ENCODE results near the gene SSR2. TPM values are rescaled to one million over a fixed set of nuclear protein-coding genes. Genes with fewer than 3 reads are reported as not detected.

SSR2 gene
- 231 TPM for total RNA-seq
- long read RNA-seq, transcript SSR2-201 (6 exons, 1,116 nt), result major isoform, 174 of 194 reads
- long read RNA-seq, partial matches to known transcripts, result 14 of 194 reads
- long read RNA-seq, other reads (novel, unspliced or antisense), result 4 of 194 reads

- ATAC-seq (peak; percentile 99), DNase-seq (peak; percentile 88)
- no peak for TF ChIP-seq CTCF (IDR thresholded peaks at IDR 0.05)
- H3K36me3 ChIP-seq, result peaks cover 38% of the 10 kb centered on the region
- peaks cover 18% of the 10 kb centered on the region for H3K4me1 ChIP-seq
- H3K27ac ChIP-seq, result peak within 1 kb of the TSS; percentile 93
- H3K27me3 ChIP-seq, result no peaks in the 10 kb centered on the region
- intact Hi-C loops (cut with DNase I), result no loop called here
- no peaks in the 10 kb centered on the region for H3K9me3 ChIP-seq
- peak within 1 kb of the TSS; percentile 95 for H3K4me3 ChIP-seq
Measured at GRCh38 chr1:156020293-156021092, at the start of gene SSR2. Gene SSR2 (minus strand): TSS chr1:156020951. CDS start chr1:156020167, 784 bp downstream.

DNA sequence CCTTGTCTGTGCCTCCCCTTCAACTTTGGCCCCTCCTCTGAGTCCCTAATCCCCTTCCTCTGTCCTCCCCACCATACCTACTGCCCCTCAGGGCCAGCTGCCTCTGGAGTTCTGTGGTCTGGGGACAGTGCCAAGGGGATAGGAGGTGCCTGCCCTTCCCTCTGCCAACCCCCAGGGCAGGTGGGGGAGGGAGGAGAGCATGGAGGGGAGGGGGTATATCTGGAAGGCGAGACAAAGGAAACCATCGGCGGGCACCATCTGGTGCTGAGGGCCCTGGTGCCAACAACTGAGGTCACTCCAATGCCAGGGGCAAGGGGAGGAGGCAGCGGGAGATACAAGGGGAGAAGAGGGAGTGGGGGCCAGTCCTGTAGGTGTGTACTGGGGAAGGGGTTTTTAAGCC, 49.8 kb upstream of the SSR2 start:
- H3K4me3 ChIP-seq, result no peak overlapping the region
- intact Hi-C loops (cut with DNase I), result no loop called here
- H3K9me3 ChIP-seq, result no peaks in the 10 kb centered on the region
- DNase-seq, result no peak
- no peak for TF ChIP-seq CTCF (IDR thresholded peaks at IDR 0.05)
- H3K27me3 ChIP-seq, result no peaks in the 10 kb centered on the region
- H3K4me1 ChIP-seq, result peaks cover 4% of the 10 kb centered on the region
- no peaks in the 10 kb centered on the region for H3K36me3 ChIP-seq
- no peak for ATAC-seq
- no peak overlapping the region for H3K27ac ChIP-seq

DNA sequence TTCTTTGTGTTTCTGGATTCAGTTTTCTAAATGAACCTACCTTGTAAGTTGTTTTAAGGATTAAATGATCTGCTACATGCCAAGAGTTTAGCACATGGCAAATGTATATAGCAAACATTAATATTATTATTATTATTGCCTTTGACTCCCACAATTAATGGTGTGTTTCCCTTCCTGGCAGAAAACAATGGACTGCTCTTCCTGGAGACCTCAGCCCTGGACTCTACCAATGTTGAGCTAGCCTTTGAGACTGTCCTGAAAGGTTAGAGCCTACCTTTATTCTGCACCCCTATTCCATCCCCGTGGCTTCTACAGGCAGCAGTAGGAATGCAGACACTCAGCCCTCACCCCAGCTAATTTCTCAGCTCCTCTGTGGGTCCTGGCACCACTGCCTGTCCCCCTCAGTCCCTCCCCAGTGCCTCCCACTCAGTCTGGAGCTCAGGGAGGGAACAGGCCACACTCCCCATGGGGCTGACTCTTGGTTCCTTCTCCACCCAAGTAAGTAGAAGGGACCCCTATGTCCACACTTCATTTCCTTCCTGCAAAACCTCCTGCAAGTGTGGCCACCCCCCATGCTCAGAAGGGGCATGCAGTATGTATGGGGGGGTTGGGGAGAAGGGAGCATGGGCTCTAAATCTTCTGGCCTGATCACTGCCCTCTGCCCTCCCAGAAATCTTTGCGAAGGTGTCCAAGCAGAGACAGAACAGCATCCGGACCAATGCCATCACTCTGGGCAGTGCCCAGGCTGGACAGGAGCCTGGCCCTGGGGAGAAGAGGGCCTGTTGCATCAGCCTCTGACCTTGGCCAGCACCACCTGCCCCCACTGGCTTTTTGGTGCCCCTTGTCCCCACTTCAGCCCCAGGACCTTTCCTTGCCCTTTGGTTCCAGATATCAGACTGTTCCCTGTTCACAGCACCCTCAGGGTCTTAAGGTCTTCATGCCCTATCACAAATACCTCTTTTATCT, 49.0 kb upstream of the SSR2 start:
- Histone ChIP-seq H3K4me3 (no peak overlapping the region), H3K36me3 (no peaks in the 10 kb centered on the region), H3K9me3 (no peaks in the 10 kb centered on the region), H3K27me3 (no peaks in the 10 kb centered on the region), H3K27ac (no peak overlapping the region), H3K4me1 (no peaks in the 10 kb centered on the region)
- no peak for TF ChIP-seq CTCF (IDR thresholded peaks at IDR 0.05)
- no peak for DNase-seq
- intact Hi-C loops (cut with DNase I), result no loop called here
- ATAC-seq, result no peak

GRCh38 chr1:156067262-156067661, 46.5 kb upstream of the SSR2 start:
- intact Hi-C loops (cut with DNase I), result no loop called here
- ATAC-seq, result no peak
- no peak for TF ChIP-seq CTCF (IDR thresholded peaks at IDR 0.05)

GRCh38 chr1:156065871-156066270, 45.1 kb upstream of the SSR2 start:
- H3K9me3 ChIP-seq, result no peaks in the 10 kb centered on the region
- ATAC-seq (no peak), DNase-seq (no peak)
- no peaks in the 10 kb centered on the region for H3K36me3 ChIP-seq
- no peaks in the 10 kb centered on the region for H3K27me3 ChIP-seq
- no peaks in the 10 kb centered on the region for H3K4me1 ChIP-seq
- no peak for TF ChIP-seq CTCF (IDR thresholded peaks at IDR 0.05)
- no peak overlapping the region for H3K4me3 ChIP-seq
- no peak overlapping the region for H3K27ac ChIP-seq
- intact Hi-C loops (cut with DNase I), result no loop called here

More at GRCh38 chr1:156067262-156067661, 46.5 kb upstream of the SSR2 start:
- H3K36me3 ChIP-seq, result no peaks in the 10 kb centered on the region
- no peak overlapping the region for H3K27ac ChIP-seq
- H3K9me3 ChIP-seq, result no peaks in the 10 kb centered on the region
- no peaks in the 10 kb centered on the region for H3K27me3 ChIP-seq
- H3K4me1 ChIP-seq, result no peaks in the 10 kb centered on the region
- no peak overlapping the region for H3K4me3 ChIP-seq
- DNase-seq, result no peak
